GM23338 (cell line): Measurements from ENCODE around the gene KRAS. TPM values are rescaled to one million over a fixed set of nuclear protein-coding genes. Genes with fewer than 3 reads are reported as not detected.

Experiments
- ATAC-seq: fragments of 200-7000 bp; cut with Tn5 transposase; 3 replicates; pipeline ENCODE4 v1.9.1; 2020
- DNase-seq: peaks from one replicate; pipeline ENCODE4 v3.0.0-alpha.2; 2015; ENCODE audit warnings: low spot score
- H2AFZ ChIP-seq: fragments of 200-600 bp; sonication (generic); 2 replicates; pipeline ENCODE4 v1.8.0; 2016; ENCODE audit warnings: antibody characterized with exemption, mild to moderate bottlenecking, moderate library complexity
- H3F3A ChIP-seq: fragments of 200-600 bp; sonication (generic); replicated peaks from 2 replicates; pipeline ENCODE4 v1.8.0; 2017; ENCODE audit warnings: antibody characterized with exemption, mixed run types, low read depth
- H3K27ac ChIP-seq: fragments of 200-600 bp; sonication (generic); 2 replicates; pipeline ENCODE4 v1.6.1; 2016; ENCODE audit warnings: low read depth
- H3K27me3 ChIP-seq: fragments of 200-600 bp; sonication (generic); 2 replicates; pipeline ENCODE4 v1.8.0; 2016; ENCODE audit warnings: mild to moderate bottlenecking, mixed run types, moderate library complexity; ENCODE audit not compliant: insufficient read depth
- H3K36me3 ChIP-seq: fragments of 200-600 bp; sonication (generic); 2 replicates; pipeline ENCODE4 v1.8.0; 2016; ENCODE audit warnings: mild to moderate bottlenecking; ENCODE audit not compliant: insufficient read depth
- H3K4me1 ChIP-seq: fragments of 200-600 bp; sonication (generic); 2 replicates; pipeline ENCODE4 v1.8.0; 2016; ENCODE audit warnings: mild to moderate bottlenecking, moderate library complexity; ENCODE audit not compliant: insufficient read depth
- H3K4me2 ChIP-seq: fragments of 200-600 bp; sonication (generic); 2 replicates; pipeline ENCODE4 v1.7.1; 2017; ENCODE audit warnings: mixed run types
- H3K4me3 ChIP-seq: fragments of 200-600 bp; sonication (generic); 2 replicates; pipeline ENCODE4 v1.6.1; 2016; ENCODE audit warnings: mixed run types
- H3K79me2 ChIP-seq: fragments of 200-600 bp; sonication (generic); replicated peaks from 2 replicates; pipeline ENCODE4 v1.8.0; 2017; ENCODE audit warnings: mild to moderate bottlenecking; ENCODE audit not compliant: insufficient read depth
- H3K9me2 ChIP-seq: fragments of 200-600 bp; sonication (generic); 2 replicates; pipeline ENCODE4 v1.8.0; 2017; ENCODE audit not compliant: insufficient read depth
- H4K20me1 ChIP-seq: fragments of 200-600 bp; sonication (generic); replicated peaks from 2 replicates; pipeline ENCODE4 v1.8.0; 2017; ENCODE audit warnings: mild to moderate bottlenecking; ENCODE audit not compliant: insufficient read depth
- H3K27ac Mint-ChIP-seq: 2 replicates; pipeline ENCODE4 v1.8.0; 2020; ENCODE audit warnings: inconsistent platforms, mild to moderate bottlenecking, moderate library complexity, mixed read lengths
- H3K27me3 Mint-ChIP-seq: 3 replicates; pipeline ENCODE4 v1.8.0; 2022; ENCODE audit warnings: low read depth, mild to moderate bottlenecking, moderate library complexity, mixed read lengths, inconsistent platforms; ENCODE audit not compliant: insufficient read depth, poor library complexity
- H3K36me3 Mint-ChIP-seq: 3 replicates; pipeline ENCODE4 v1.8.0; 2021; ENCODE audit warnings: low read depth, mild to moderate bottlenecking, inconsistent platforms, moderate library complexity, mixed read lengths
- H3K4me1 Mint-ChIP-seq: 3 replicates; pipeline ENCODE4 v1.8.0; 2020; ENCODE audit warnings: mild to moderate bottlenecking, inconsistent platforms, mixed read lengths
- H3K4me3 Mint-ChIP-seq: 3 replicates; pipeline ENCODE4 v1.8.0; 2021; ENCODE audit warnings: moderate library complexity, mild to moderate bottlenecking, inconsistent platforms, mixed read lengths
- H3K9me3 Mint-ChIP-seq: 3 replicates; pipeline ENCODE4 v1.8.0; 2020; ENCODE audit warnings: moderate library complexity, mild to moderate bottlenecking, inconsistent platforms, mixed read lengths
- CREB1 ChIP-seq: fragments of 250-450 bp; sonication (Bioruptor Pico); IDR thresholded peaks from 2 replicates; pipeline ENCODE4 v1.5.0; 2020; ENCODE audit warnings: low read depth, mild to moderate bottlenecking, moderate library complexity
- CTCF ChIP-seq, 2 experiments: fragments of 200-600 bp in 1 of 2; sonication (generic) in 1 of 2; conservative IDR thresholded peaks; 2 replicates each; pipeline versions ENCODE4 v1.5.1 to v1.6.1; 2016 to 2017; ENCODE audit warnings: antibody characterized with exemption in 2 of 2, low read depth in 2 of 2, mild to moderate bottlenecking in 2 of 2, moderate library complexity in 1 of 2
- ETS1 ChIP-seq: IDR thresholded peaks from 2 replicates; pipeline ENCODE4 v1.6.1; 2016; ENCODE audit warnings: antibody characterized with exemption
- EZH2 ChIP-seq: fragments of 200-600 bp; sonication (generic); IDR thresholded peaks from one replicate; pipeline ENCODE4 v1.8.0; 2017; ENCODE audit warnings: antibody characterized with exemption, mild to moderate bottlenecking, low read depth; ENCODE audit not compliant: unreplicated experiment
- EZH2phosphoT487 ChIP-seq: fragments of 200-600 bp; sonication (generic); IDR thresholded peaks from one replicate; pipeline ENCODE4 v1.8.1; 2018; ENCODE audit warnings: antibody characterized with exemption; ENCODE audit not compliant: unreplicated experiment
- JUNB ChIP-seq: IDR thresholded peaks from one replicate; pipeline ENCODE4 v1.6.1; 2016; ENCODE audit warnings: antibody characterized with exemption; ENCODE audit not compliant: unreplicated experiment
- NANOG ChIP-seq: IDR thresholded peaks from 2 replicates; pipeline ENCODE4 v1.6.1; 2016; ENCODE audit warnings: antibody characterized with exemption, borderline replicate concordance
- POLR2AphosphoS5 ChIP-seq: IDR thresholded peaks from 2 replicates; pipeline ENCODE4 v1.6.1; 2016; ENCODE audit warnings: antibody characterized with exemption, low read depth
- REST ChIP-seq: IDR thresholded peaks from one replicate; pipeline ENCODE4 v1.6.1; 2018; ENCODE audit warnings: antibody characterized with exemption; ENCODE audit not compliant: unreplicated experiment
- STAT1 ChIP-seq: IDR thresholded peaks from one replicate; pipeline ENCODE4 v1.6.1; 2016; ENCODE audit warnings: antibody characterized with exemption; ENCODE audit not compliant: unreplicated experiment
- ZNF114 ChIP-seq: fragments of 250-450 bp; sonication (Bioruptor Pico); IDR thresholded peaks from 2 replicates; pipeline ENCODE4 v1.5.0; 2020; ENCODE audit warnings: mild to moderate bottlenecking, moderate library complexity
- ZNF331 ChIP-seq: fragments of 250-450 bp; sonication (Bioruptor Pico); IDR thresholded peaks from 2 replicates; pipeline ENCODE4 v1.5.0; 2020; ENCODE audit warnings: low read depth, mild to moderate bottlenecking, moderate library complexity
- ZNF462 ChIP-seq: fragments of 250-450 bp; sonication (Bioruptor Pico); IDR thresholded peaks from 2 replicates; pipeline ENCODE4 v1.5.0; 2020; ENCODE audit warnings: mild to moderate bottlenecking, moderate library complexity
- polyA plus RNA-seq: library from polyadenylated mRNA; unstranded; fragments of >200 nt; fragmentation: Nextera tagmentation; extraction: Ambion mirVana; gene quantifications from 2 replicates; pipeline ENCODE4 v1.2.1, GENCODE V29; 2016
- total RNA-seq: library from RNA; depleted of rRNA; stranded (reverse); fragments of >200 nt; shearing (Covaris generic); gene quantifications from 2 replicates; pipeline ENCODE4 v1.2.3, GENCODE V29; 2014

Gene KRAS
- total and polyA plus RNA-seq, 2 experiments from 2014 or later: 54.7 to 131 TPM

GRCh38 chr12:25248137-25248536 is 2.6 kb downstream of the KRAS start:
- Histone ChIP-seq H2AFZ (no peak overlapping the region), H3K4me1 (peaks cover 4% of the 10 kb centered on the region), H3K9me2 (no peaks in the 10 kb centered on the region), H3K4me2 (no peak overlapping the region), H3K36me3 (no peaks in the 10 kb centered on the region), H3K27ac (no peak overlapping the region), H3K4me3 (no peak overlapping the region), H3K79me2 (peaks cover 71% of the 10 kb centered on the region), H4K20me1 (peaks cover 31% of the 10 kb centered on the region), H3K27me3 (peaks cover 13% of the 10 kb centered on the region; the same call in 1 of the 2 replicates), H3F3A (no peaks in the 10 kb centered on the region)
- Mint-ChIP-seq H3K27ac (0 out of 2 replicates have a peak overlapping the region, but pooled peaks have one; percentile 50), H3K27me3 (peaks cover 4% of the 10 kb centered on the region), H3K4me1 (peaks cover 24% of the 10 kb centered on the region), H3K4me3 (0 out of 3 replicates have a peak overlapping the region, but pooled peaks have one; percentile 27), H3K9me3 (no peaks in the 10 kb centered on the region), H3K36me3 (peaks cover 13% of the 10 kb centered on the region; the same call in 2 of the 3 replicates)
- no peak for ATAC-seq
- TF ChIP-seq REST (no peak), EZH2phosphoT487 (no peak), NANOG (no peak), EZH2 (no peak), ZNF331 (CRISPR knock-in tag) (no peak), STAT1 (no peak), ETS1 (no peak), POLR2AphosphoS5 (no peak), ZNF114 (CRISPR knock-in tag) (no peak), JUNB (no peak), ZNF462 (CRISPR knock-in tag) (no peak), CTCF (conservative IDR thresholded peaks at IDR 0.05; ENCODE audit: low read depth in 2 of 2) (no peak), CREB1 (no peak)
- DNase-seq: peak; percentile 50
